Neural progenitor cell (in vitro differentiated cells): ENCODE results near the gene KRTAP12-2. TPM values are rescaled to one million over a fixed set of nuclear protein-coding genes. Genes with fewer than 3 reads are reported as not detected.

ENCODE experiments used
- DNase-seq: peaks from one replicate; pipeline ENCODE4 v3.0.0-alpha.2; 2016; ENCODE audit warnings: low spot score
- H2AFZ ChIP-seq: fragments of 200-600 bp; sonication (generic); replicated peaks from 2 replicates; pipeline ENCODE4 v1.6.1; 2016; ENCODE audit warnings: antibody characterized with exemption
- H3F3A ChIP-seq: fragments of 200-600 bp; sonication (generic); 2 replicates; pipeline ENCODE4 v1.6.1; 2016; ENCODE audit warnings: antibody characterized with exemption, low read depth
- H3K27ac ChIP-seq: fragments of 200-600 bp; sonication (generic); 2 replicates; pipeline ENCODE4 v1.5.1; 2016; ENCODE audit warnings: mild to moderate bottlenecking
- H3K27me3 ChIP-seq: fragments of 200-600 bp; sonication (generic); 2 replicates; pipeline ENCODE4 v1.6.1; 2016; ENCODE audit warnings: mild to moderate bottlenecking, moderate library complexity
- H3K36me3 ChIP-seq: fragments of 200-600 bp; sonication (generic); 2 replicates; pipeline ENCODE4 v1.5.1; 2016
- H3K4me1 ChIP-seq: fragments of 200-600 bp; sonication (generic); 2 replicates; pipeline ENCODE4 v1.6.1; 2016; ENCODE audit warnings: mixed run types
- H3K4me2 ChIP-seq: fragments of 200-600 bp; sonication (generic); 2 replicates; pipeline ENCODE4 v1.6.1; 2016
- H3K4me3 ChIP-seq: fragments of 200-600 bp; sonication (generic); 2 replicates; pipeline ENCODE4 v1.5.1; 2016
- H3K79me2 ChIP-seq: fragments of 200-600 bp; sonication (generic); 2 replicates; pipeline ENCODE4 v1.6.1; 2016; ENCODE audit warnings: low read depth
- H3K9ac ChIP-seq: fragments of 200-600 bp; sonication (generic); 2 replicates; pipeline ENCODE4 v1.6.1; 2016
- H3K9me3 ChIP-seq: fragments of 200-600 bp; sonication (generic); 2 replicates; pipeline ENCODE4 v1.5.1; 2016; ENCODE audit warnings: low read depth
- H4K20me1 ChIP-seq: fragments of 200-600 bp; sonication (generic); 2 replicates; pipeline ENCODE4 v1.6.1; 2016; ENCODE audit warnings: low read depth
- H3K27ac Mint-ChIP-seq: 3 replicates; pipeline ENCODE4 v1.8.0; 2021; ENCODE audit warnings: mixed read lengths
- H3K27me3 Mint-ChIP-seq: 2 replicates; pipeline ENCODE4 v1.8.0; 2022; ENCODE audit warnings: low read depth, mild to moderate bottlenecking, inconsistent platforms, moderate library complexity, mixed read lengths; ENCODE audit not compliant: insufficient read depth
- H3K36me3 Mint-ChIP-seq: 3 replicates; pipeline ENCODE4 v1.8.0; 2021; ENCODE audit warnings: mixed read lengths
- H3K4me1 Mint-ChIP-seq: 3 replicates; pipeline ENCODE4 v1.8.0; 2021; ENCODE audit warnings: mixed read lengths
- H3K4me3 Mint-ChIP-seq: 3 replicates; pipeline ENCODE4 v1.8.0; 2021; ENCODE audit warnings: mild to moderate bottlenecking, moderate library complexity, mixed read lengths
- H3K9me3 Mint-ChIP-seq: 3 replicates; pipeline ENCODE4 v1.8.0; 2020; ENCODE audit warnings: mixed read lengths
- CTCF ChIP-seq: fragments of 200-600 bp; sonication (generic); IDR thresholded peaks from 2 replicates; pipeline ENCODE4 v1.5.1; 2017; ENCODE audit warnings: antibody characterized with exemption, mild to moderate bottlenecking
- EZH2 ChIP-seq: fragments of 200-600 bp; sonication (generic); IDR thresholded peaks from 2 replicates; pipeline ENCODE4 v1.6.1; 2017; ENCODE audit warnings: antibody characterized with exemption, mild to moderate bottlenecking, moderate library complexity
- EZH2phosphoT487 ChIP-seq: fragments of 200-600 bp; sonication (generic); IDR thresholded peaks from 2 replicates; pipeline ENCODE4 v1.6.1; 2017; ENCODE audit warnings: antibody characterized with exemption
- total RNA-seq: library from RNA; depleted of rRNA; stranded (reverse); fragments of >200 nt; gene quantifications from 2 replicates; pipeline ENCODE4 v1.2.3, GENCODE V29; 2015; ENCODE audit warnings: low replicate concordance

Gene KRTAP12-2
- total RNA-seq, 1 donor from 2014 or later, result not detected

DNA sequence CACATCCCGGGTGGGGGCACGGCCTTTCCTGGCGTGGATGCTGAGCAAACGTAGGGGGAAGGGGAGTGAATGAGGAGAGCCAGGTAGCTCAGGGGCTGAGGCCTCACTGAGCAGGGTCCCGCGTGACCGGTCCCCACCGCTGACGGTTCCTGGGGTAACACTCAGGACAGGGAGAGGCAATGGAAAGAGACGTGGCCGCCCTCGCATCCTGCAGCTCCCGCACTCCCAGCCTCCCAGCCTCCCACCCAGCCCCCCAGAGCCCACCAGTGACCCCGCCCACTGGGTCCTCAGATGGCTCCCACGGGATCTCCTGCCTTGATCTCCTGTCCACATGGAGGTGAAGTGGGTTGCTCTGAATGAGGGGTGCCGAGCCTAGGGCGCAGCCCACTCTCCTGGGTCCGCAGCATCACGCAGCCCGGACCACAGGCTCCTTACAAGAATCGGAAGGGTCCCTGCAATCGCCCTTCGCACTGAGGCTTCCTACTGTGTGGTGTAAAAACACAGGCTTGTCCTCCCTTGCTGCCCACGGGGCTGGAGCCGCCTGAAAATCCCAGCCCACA is 42.2 kb upstream of the KRTAP12-2 start:
- DNase-seq, result no peak
- Histone ChIP-seq H3K9ac (no peak overlapping the region), H3F3A (peaks cover 9% of the 10 kb centered on the region), H4K20me1 (peaks cover 37% of the 10 kb centered on the region), H2AFZ (no peak overlapping the region), H3K36me3 (no peaks in the 10 kb centered on the region), H3K27me3 (peaks cover 100% of the 10 kb centered on the region), H3K79me2 (no peaks in the 10 kb centered on the region), H3K4me2 (peak overlapping the region; percentile 69), H3K4me3 (peak overlapping the region; percentile 22), H3K9me3 (no peaks in the 10 kb centered on the region), H3K4me1 (peaks cover 65% of the 10 kb centered on the region), H3K27ac (no peak overlapping the region)
- Mint-ChIP-seq H3K9me3 (peaks cover 2% of the 10 kb centered on the region), H3K4me3 (peak overlapping the region; percentile 79), H3K36me3 (no peaks in the 10 kb centered on the region), H3K27ac (no peak overlapping the region), H3K4me1 (peaks cover 45% of the 10 kb centered on the region), H3K27me3 (peaks cover 88% of the 10 kb centered on the region)
- TF ChIP-seq EZH2, result no peak
- no peak for TF ChIP-seq EZH2phosphoT487
- no peak for TF ChIP-seq CTCF

DNA sequence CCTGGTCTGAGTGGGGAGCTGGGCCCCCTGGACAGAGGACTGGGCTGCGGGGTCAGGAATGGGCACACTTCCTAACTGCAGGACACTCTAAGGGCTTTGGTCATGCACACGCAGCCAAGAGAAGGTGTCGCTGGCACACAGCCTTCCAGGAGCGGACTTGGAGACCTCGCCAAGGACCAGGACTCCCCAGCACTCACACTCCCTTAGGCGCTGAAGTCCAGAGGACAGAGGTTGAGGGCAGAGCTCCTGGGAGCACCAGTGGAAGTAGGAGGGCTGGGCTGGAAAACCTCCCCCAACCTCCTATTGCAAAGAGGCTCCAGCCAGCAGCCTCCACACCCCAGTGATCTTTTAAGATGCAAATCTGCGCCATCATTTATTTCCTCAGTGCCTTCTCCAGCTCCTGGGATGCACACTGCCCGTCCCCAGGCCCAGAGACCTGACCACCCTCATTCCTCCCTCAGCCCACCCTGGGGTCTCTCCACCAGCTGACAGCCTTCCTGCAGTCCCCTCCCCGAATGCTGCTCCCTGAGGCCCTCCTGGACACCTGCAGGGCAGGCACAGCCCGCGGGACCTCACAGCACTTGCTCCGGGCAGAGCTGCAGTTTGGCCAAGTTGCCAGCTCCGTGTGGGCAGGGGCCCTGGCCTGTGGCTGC is 41.6 kb upstream of the KRTAP12-2 start:
- Histone ChIP-seq H3K4me2 (peak overlapping the region; percentile 69), H3K4me3 (peak overlapping the region; percentile 22)
- H3K27me3 Mint-ChIP-seq, result peaks cover 84% of the 10 kb centered on the region

GRCh38 chr21:44706706-44707581 is 40.2 kb upstream of the KRTAP12-2 start:
- Mint-ChIP-seq H3K27ac (no peak overlapping the region), H3K9me3 (peaks cover 2% of the 10 kb centered on the region), H3K4me3 (peak overlapping the region; percentile 62), H3K4me1 (peaks cover 52% of the 10 kb centered on the region), H3K36me3 (no peaks in the 10 kb centered on the region), H3K27me3 (peaks cover 79% of the 10 kb centered on the region)
- Histone ChIP-seq H3K27ac (no peak overlapping the region), H3K9ac (no peak overlapping the region), H3K4me3 (peak overlapping the region; percentile 22), H3K9me3 (no peaks in the 10 kb centered on the region), H3K4me2 (peak overlapping the region; percentile 69), H3K4me1 (peaks cover 58% of the 10 kb centered on the region), H3F3A (peaks cover 9% of the 10 kb centered on the region), H2AFZ (no peak overlapping the region), H3K36me3 (no peaks in the 10 kb centered on the region), H3K79me2 (no peaks in the 10 kb centered on the region), H3K27me3 (peaks cover 92% of the 10 kb centered on the region), H4K20me1 (peaks cover 29% of the 10 kb centered on the region)
- peak; percentile 51 for DNase-seq
- TF ChIP-seq EZH2phosphoT487 (peak; percentile 93), EZH2 (peak; percentile 98), CTCF (no peak)

More for the DNA sequence above, 41.6 kb upstream of the KRTAP12-2 start:
- no peaks in the 10 kb centered on the region for H3K36me3 ChIP-seq
- H3K9ac ChIP-seq, result no peak overlapping the region
- Mint-ChIP-seq H3K4me1 (peaks cover 45% of the 10 kb centered on the region), H3K9me3 (peaks cover 2% of the 10 kb centered on the region), H3K27ac (no peak overlapping the region), H3K4me3 (peak overlapping the region; percentile 41), H3K36me3 (no peaks in the 10 kb centered on the region)
- peaks cover 100% of the 10 kb centered on the region for H3K27me3 ChIP-seq
- H3K79me2 ChIP-seq, result no peaks in the 10 kb centered on the region
- H3K27ac ChIP-seq, result no peak overlapping the region
- TF ChIP-seq EZH2phosphoT487, result no peak
- no peak for TF ChIP-seq EZH2
- TF ChIP-seq CTCF, result no peak
- no peaks in the 10 kb centered on the region for H3K9me3 ChIP-seq
- peaks cover 37% of the 10 kb centered on the region for H4K20me1 ChIP-seq
- DNase-seq, result peak; percentile 47
- H3F3A ChIP-seq, result peaks cover 9% of the 10 kb centered on the region
- H3K4me1 ChIP-seq, result peaks cover 65% of the 10 kb centered on the region
- no peak overlapping the region for H2AFZ ChIP-seq
